Liver (tissue), 9 donors: ENCODE measurements around the gene USF2. TPM values are rescaled to one million over a fixed set of nuclear protein-coding genes. Genes with fewer than 3 reads are reported as not detected.
A peak's percentile ranks its signal among the peaks of the same experiment; 100 is the strongest.

Experiments used
- DNase-seq: peaks from one replicate; pipeline ENCODE4 v3.0.0-alpha.2; 2017; ENCODE audit warnings: low spot score
- H3K27ac ChIP-seq, 2 donors: one replicate each; pipeline ENCODE4 v1.7.0; 2013; ENCODE audit warnings: inconsistent platforms in 2 of 2, low read length in 2 of 2, control low read depth in 1 of 2, low read depth in 1 of 2, mild to moderate bottlenecking in 1 of 2
- H3K27me3 ChIP-seq, 4 donors: one replicate each; pipeline versions ENCODE4 v1.6.1 to v1.7.0; 2013; ENCODE audit warnings: low read length in 3 of 4, inconsistent platforms in 1 of 4, mild to moderate bottlenecking in 1 of 4, moderate library complexity in 1 of 4; ENCODE audit not compliant: control insufficient read depth in 4 of 4, insufficient read depth in 4 of 4
- H3K36me3 ChIP-seq, 4 donors: one replicate each; pipeline versions ENCODE4 v1.6.1 to v1.7.0; 2013; ENCODE audit warnings: low read length in 3 of 4, mild to moderate bottlenecking in 3 of 4, low read depth in 1 of 4, moderate library complexity in 1 of 4; ENCODE audit not compliant: control insufficient read depth in 4 of 4, insufficient read depth in 3 of 4
- H3K4me1 ChIP-seq, 4 donors: one replicate each; pipeline versions ENCODE4 v1.6.1 to v1.7.0; 2013; ENCODE audit warnings: low read length in 3 of 4, mild to moderate bottlenecking in 3 of 4, moderate library complexity in 1 of 4; ENCODE audit not compliant: control insufficient read depth in 4 of 4, insufficient read depth in 4 of 4
- H3K4me3 ChIP-seq, 3 donors: one replicate each; pipeline versions ENCODE4 v1.6.1 to v1.7.0; 2013; ENCODE audit warnings: low read length in 3 of 3, control low read depth in 1 of 3, low read depth in 1 of 3, mild to moderate bottlenecking in 1 of 3
- H3K9ac ChIP-seq, 2 donors: one replicate each; pipeline ENCODE4 v1.7.0; 2013; ENCODE audit warnings: low read length in 2 of 2, mild to moderate bottlenecking in 2 of 2, moderate library complexity in 2 of 2, control low read depth in 1 of 2, low read depth in 1 of 2
- H3K9me3 ChIP-seq, 4 donors: one replicate each; pipeline versions ENCODE4 v1.6.1 to v1.7.0; 2013; ENCODE audit warnings: low read length in 3 of 4; ENCODE audit not compliant: control insufficient read depth in 4 of 4
- ATF3 ChIP-seq: IDR thresholded peaks from 2 replicates; pipeline ENCODE4 v1.6.1; 2016; ENCODE audit warnings: antibody characterized with exemption
- EGR1 ChIP-seq, 2 donors: IDR thresholded peaks; 2 replicates each; pipeline ENCODE4 v1.6.1; 2016 to 2018; ENCODE audit warnings: antibody characterized with exemption in 2 of 2, low read depth in 2 of 2
- FOXA1 ChIP-seq: IDR thresholded peaks from 2 replicates; pipeline ENCODE4 v1.6.1; 2016; ENCODE audit warnings: antibody characterized with exemption
- FOXA2 ChIP-seq: IDR thresholded peaks from 2 replicates; pipeline ENCODE4 v1.6.1; 2016; ENCODE audit warnings: antibody characterized with exemption
- HNF4G ChIP-seq: IDR thresholded peaks from 2 replicates; pipeline ENCODE4 v1.6.1; 2016; ENCODE audit warnings: antibody characterized with exemption
- NR2F2 ChIP-seq: IDR thresholded peaks from 2 replicates; pipeline ENCODE4 v1.6.1; 2016; ENCODE audit warnings: antibody characterized with exemption
- RAD21 ChIP-seq, 2 donors: IDR thresholded peaks; 2 replicates each; pipeline ENCODE4 v1.6.1; 2016; ENCODE audit warnings: antibody characterized with exemption in 2 of 2, mild to moderate bottlenecking in 2 of 2
- RXRA ChIP-seq, 2 donors: IDR thresholded peaks; 2 replicates each; pipeline ENCODE4 v1.6.1; 2017 to 2018; ENCODE audit warnings: antibody characterized with exemption in 2 of 2, mild to moderate bottlenecking in 1 of 2
- SP1 ChIP-seq: IDR thresholded peaks from 2 replicates; pipeline ENCODE4 v1.6.1; 2018; ENCODE audit warnings: antibody characterized with exemption, mild to moderate bottlenecking
- WGBS: extraction: QIAGEN DNeasy Blood & Tissue Kit; methylation state at CpG from one replicate; pipeline ENCODE4 v1.1.7; 2013; 5-methylcytosine and 5-hydroxymethylcytosine counted together
- polyA plus RNA-seq, 2 donors: library from polyadenylated mRNA; stranded (reverse) in 1 of 2; unstranded in 1 of 2; fragments of 200-250 nt in 1 of 2; fragments of >200 nt in 1 of 2; fragmentation: Nextera tagmentation in 1 of 2; extraction: Ambion mirVana in 1 of 2; gene quantifications; one replicate each; pipeline versions ENCODE4 v1.2.1 to v1.2.3, GENCODE V29; 2013 to 2015
- total RNA-seq, 2 donors: library from RNA; depleted of rRNA; stranded (reverse); fragments of >200 nt; gene quantifications; one replicate each; pipeline ENCODE4 v1.2.3, GENCODE V29; 2014
- TF ChIP-seq, protein P1 (sequence below): IDR thresholded peaks from 2 replicates; pipeline ENCODE4 v1.6.1; 2016; ENCODE audit warnings: antibody characterized with exemption, mild to moderate bottlenecking
- donor health status: healthy.
- donor health status: healthy.
- donor health status: healthy.
- donor health status: healthy.
- donor health status: healthy.

The USF2 gene
- total and polyA plus RNA-seq, 4 donors = 22.8 to 85.9 (median 55.9) TPM

DNA sequence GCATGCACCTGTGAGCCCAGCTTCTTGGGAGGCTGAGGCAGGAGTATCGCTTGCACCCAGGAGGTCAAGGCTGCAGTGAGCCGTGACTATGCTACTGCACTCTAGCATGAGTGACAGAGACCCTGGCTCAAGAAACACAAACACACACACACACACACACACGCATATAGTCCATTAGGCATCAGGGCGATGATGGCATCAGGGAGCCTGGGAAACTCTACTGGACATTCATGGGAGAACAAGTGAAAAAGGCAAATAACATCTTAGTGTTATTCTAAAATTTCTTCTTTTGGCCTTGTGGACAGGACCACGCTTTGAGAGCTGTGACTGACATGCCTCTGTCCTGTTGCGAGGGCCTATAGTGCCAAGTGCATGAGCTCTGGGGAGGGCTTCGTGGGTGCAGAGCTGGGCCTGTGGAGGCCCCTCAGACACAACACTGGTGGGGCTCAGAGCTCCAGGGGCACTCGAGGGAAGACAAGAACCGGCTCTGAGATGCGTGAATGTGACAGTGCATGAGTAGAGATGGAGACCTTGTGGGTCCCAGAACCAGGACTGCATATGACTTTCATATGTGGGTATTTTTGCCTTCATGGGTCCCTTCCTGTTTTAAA lies 8.0 kb upstream of the USF2 start:
- Histone ChIP-seq H3K9ac (no peak overlapping the region), H3K27ac (no peak overlapping the region), H3K9me3 (no peaks in the 10 kb centered on the region), H3K4me1 (peaks cover 7 to 73% (median 53%) of the 10 kb centered on the region in 4 donors), H3K4me3 (no peak overlapping the region), H3K27me3 (no peaks in the 10 kb centered on the region), H3K36me3 (peaks cover 0 to 10% (median 4%) of the 10 kb centered on the region in 4 donors)
- WGBS = 84% methylated on average over 10 of the region's 10 CpGs
- TF ChIP-seq FOXA1 (no peak), NR2F2 (no peak), FOXA2 (no peak), RAD21 (IDR thresholded peaks at IDR 0.05) (no peak), SP1 (no peak)
- TF ChIP-seq, protein P1, sequence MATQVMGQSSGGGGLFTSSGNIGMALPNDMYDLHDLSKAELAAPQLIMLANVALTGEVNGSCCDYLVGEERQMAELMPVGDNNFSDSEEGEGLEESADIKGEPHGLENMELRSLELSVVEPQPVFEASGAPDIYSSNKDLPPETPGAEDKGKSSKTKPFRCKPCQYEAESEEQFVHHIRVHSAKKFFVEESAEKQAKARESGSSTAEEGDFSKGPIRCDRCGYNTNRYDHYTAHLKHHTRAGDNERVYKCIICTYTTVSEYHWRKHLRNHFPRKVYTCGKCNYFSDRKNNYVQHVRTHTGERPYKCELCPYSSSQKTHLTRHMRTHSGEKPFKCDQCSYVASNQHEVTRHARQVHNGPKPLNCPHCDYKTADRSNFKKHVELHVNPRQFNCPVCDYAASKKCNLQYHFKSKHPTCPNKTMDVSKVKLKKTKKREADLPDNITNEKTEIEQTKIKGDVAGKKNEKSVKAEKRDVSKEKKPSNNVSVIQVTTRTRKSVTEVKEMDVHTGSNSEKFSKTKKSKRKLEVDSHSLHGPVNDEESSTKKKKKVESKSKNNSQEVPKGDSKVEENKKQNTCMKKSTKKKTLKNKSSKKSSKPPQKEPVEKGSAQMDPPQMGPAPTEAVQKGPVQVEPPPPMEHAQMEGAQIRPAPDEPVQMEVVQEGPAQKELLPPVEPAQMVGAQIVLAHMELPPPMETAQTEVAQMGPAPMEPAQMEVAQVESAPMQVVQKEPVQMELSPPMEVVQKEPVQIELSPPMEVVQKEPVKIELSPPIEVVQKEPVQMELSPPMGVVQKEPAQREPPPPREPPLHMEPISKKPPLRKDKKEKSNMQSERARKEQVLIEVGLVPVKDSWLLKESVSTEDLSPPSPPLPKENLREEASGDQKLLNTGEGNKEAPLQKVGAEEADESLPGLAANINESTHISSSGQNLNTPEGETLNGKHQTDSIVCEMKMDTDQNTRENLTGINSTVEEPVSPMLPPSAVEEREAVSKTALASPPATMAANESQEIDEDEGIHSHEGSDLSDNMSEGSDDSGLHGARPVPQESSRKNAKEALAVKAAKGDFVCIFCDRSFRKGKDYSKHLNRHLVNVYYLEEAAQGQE = no peak
- no peak for DNase-seq

DNA sequence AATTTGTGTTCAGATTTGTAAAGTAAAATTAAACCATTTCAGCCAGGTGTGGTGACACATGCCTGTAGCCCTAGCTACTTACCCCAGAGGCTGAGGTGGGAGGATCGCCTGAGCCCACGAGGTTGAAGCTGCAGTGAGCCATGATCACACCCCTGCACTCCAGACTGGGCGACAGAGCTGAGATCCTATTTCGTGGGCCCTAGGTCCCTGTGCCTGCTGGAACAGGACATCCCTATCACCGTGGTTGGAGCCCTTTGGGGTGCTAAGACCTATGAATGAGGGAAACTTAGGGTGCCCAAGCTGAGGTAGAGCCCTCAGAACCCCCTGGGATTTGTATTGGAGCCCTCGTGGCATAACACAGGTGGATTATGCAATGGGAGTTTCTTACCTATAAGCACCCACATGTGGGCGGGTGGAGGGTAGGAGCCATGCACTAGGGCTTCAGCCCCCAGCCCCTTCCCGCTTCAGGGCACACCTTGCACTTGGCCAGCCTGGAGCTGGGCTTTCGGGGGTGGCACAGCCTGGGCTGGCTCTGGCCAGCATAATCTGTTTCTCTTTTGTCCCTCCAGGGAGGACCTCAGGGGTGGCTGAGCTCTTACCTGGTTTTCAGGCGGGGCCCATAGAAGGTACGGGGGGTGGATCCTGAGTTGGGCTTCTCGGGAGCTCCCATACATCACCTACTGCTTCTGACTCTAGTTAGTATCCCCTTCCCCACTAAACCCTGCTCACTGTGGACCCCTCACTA lies 7.2 kb upstream of the USF2 start:
- H3K4me1 ChIP-seq = peaks cover 7 to 74% (median 56%) of the 10 kb centered on the region in 4 donors
- WGBS = 84% methylated on average over 12 of the region's 12 CpGs

GRCh38 chr19:35262101-35262761 lies 6.5 kb upstream of the USF2 start:
- H3K27me3 ChIP-seq = no peaks in the 10 kb centered on the region
- 80% methylated on average over 17 of the region's 17 CpGs for WGBS
- peaks cover 13 to 75% (median 58%) of the 10 kb centered on the region in 4 donors for H3K4me1 ChIP-seq
- H3K4me3 ChIP-seq = no peak overlapping the region
- H3K9ac ChIP-seq = no peak overlapping the region
- peaks cover 0 to 10% (median 4%) of the 10 kb centered on the region in 4 donors for H3K36me3 ChIP-seq
- H3K9me3 ChIP-seq = no peaks in the 10 kb centered on the region
- no peak overlapping the region for H3K27ac ChIP-seq
- peak; percentile 31 for DNase-seq
- TF ChIP-seq NR2F2 (no peak), EGR1 (IDR thresholded peaks at IDR 0.05; ENCODE audit: low read depth in 2 of 2) (no peak), RXRA (IDR thresholded peaks at IDR 0.05) (no peak), SP1 (no peak), FOXA1 (no peak)

More for the DNA sequence above, 7.2 kb upstream of the USF2 start:
- Histone ChIP-seq H3K27ac (no peak overlapping the region), H3K9ac (no peak overlapping the region), H3K27me3 (no peaks in the 10 kb centered on the region), H3K9me3 (no peaks in the 10 kb centered on the region), H3K4me3 (no peak overlapping the region), H3K36me3 (peaks cover 0 to 10% (median 4%) of the 10 kb centered on the region in 4 donors)
- no peak for DNase-seq
- TF ChIP-seq HNF4G (no peak), ATF3 (no peak)
